ENCODE measurements around the gene AMY2A.

DNA sequence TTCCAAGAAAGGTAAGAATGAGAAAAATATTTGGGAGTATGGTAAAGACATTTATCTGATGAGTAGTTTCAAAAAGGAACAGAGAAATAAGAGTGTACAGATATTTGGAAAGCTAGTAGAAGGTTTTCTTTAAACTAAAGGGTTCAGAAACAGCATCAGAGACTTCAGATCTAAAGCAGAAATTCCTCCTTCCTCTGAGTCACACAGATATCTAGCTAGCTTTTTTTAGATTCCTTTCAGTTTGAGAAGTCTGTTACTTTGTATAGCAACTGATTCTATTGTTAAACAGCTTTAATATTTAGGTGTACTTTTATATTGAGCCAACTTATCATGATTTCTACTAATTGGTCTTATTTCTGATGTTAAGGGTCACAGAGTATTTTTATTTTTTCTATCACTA, 41.2 kb upstream of the AMY2A start:
- TF ChIP-seq YY1 (IDR thresholded peaks at IDR 0.05; ENCODE audit: insufficient read depth, insufficient read length), result no peak
- TF ChIP-seq ZNF274 (IDR thresholded peaks at IDR 0.05; ENCODE audit: low read depth, low read length), result no peak

Measured in NT2/D1 (cell line).